K562 (cell line): Measurements from ENCODE around the gene GAPDH. TPM values are rescaled to one million over a fixed set of nuclear protein-coding genes. Genes with fewer than 3 reads are reported as not detected.
"Not testable (repeated sequence)": the region's sequence is repeated elsewhere in the genome, so short reads cannot be mapped to it uniquely, and the experiment has no call there.

Experiments used
- ATAC-seq: fragments of 200-7000 bp; cut with Tn5 transposase; 3 replicates; pipeline ENCODE4 v1.9.1; 2020; ENCODE audit warnings: moderate library complexity
- BruUV-seq: library from RNA; stranded (reverse); fragments of 400-500 nt; replicated peaks from 2 replicates; lab custom pipeline; 2021; lab: Mats Ljungman, UMichigan
- CTCF ChIA-PET: fragments of 300-600 bp; formaldehyde crosslinking; extraction: SDS; loops from one replicate; lab custom pipeline; 2021; ENCODE audit warnings: low intra/inter-chr PET ratio; lab: Yijun Ruan, JAX
- POLR2A ChIA-PET: fragments of 300-600, 350-650 bp; sonication (Branson Sonifier 250); formaldehyde crosslinking; extraction: SDS; loops from one replicate; lab custom pipeline; 2021; ENCODE audit warnings: antibody characterized with exemption, inconsistent platforms; lab: Yijun Ruan, JAX
- DNase-seq, 4 experiments: peaks; one replicate each; pipeline versions ENCODE4 v3.0.0 to v3.0.0-alpha.2; 2011 to 2018; ENCODE audit warnings: low spot score in 3 of 4, mixed read lengths in 3 of 4; ENCODE audit errors: extremely low read depth in 1 of 4
- FAIRE-seq: peaks from 2 replicates; lab custom pipeline; 2011; peaks lifted over from hg19 to GRCh38; lab: Jason Lieb, UNC
- H2AFZ ChIP-seq: 2 replicates; pipeline ENCODE4 v1.6.0; 2011; ENCODE audit warnings: low read depth, low read length, control low read depth, inconsistent platforms
- H3K27ac ChIP-seq: fragments of 200-600 bp; 3 replicates; pipeline ENCODE4 v1.8.0; 2011; ENCODE audit warnings: low read depth, mild to moderate bottlenecking, control low read depth, inconsistent platforms, low read length, moderate library complexity, mixed read lengths; ENCODE audit errors: extremely low read depth
- H3K27me3 ChIP-seq, 2 experiments: fragments of 300-600 bp in 1 of 2; 2 replicates in 1 of 2; 3 replicates in 1 of 2; pipeline versions ENCODE4 v1.6.0 to v1.8.0; 2011; ENCODE audit warnings: inconsistent platforms in 2 of 2, low read length in 2 of 2, mild to moderate bottlenecking in 1 of 2, mixed read lengths in 1 of 2, moderate library complexity in 1 of 2; ENCODE audit not compliant: control insufficient read depth in 2 of 2, insufficient read depth in 2 of 2
- H3K36me3 ChIP-seq: fragments of 300-600 bp; 3 replicates; pipeline ENCODE4 v1.8.0; 2011; ENCODE audit warnings: mild to moderate bottlenecking, low read length, inconsistent platforms; ENCODE audit not compliant: control insufficient read depth, insufficient read depth
- H3K4me1 ChIP-seq, 2 experiments: fragments of 200-600 bp in 1 of 2; replicated peaks in 1 of 2; 2 replicates in 1 of 2; 3 replicates in 1 of 2; pipeline versions ENCODE4 v1.5.1 to v1.8.0; 2011; ENCODE audit warnings: inconsistent platforms in 2 of 2, low read length in 2 of 2, mild to moderate bottlenecking in 1 of 2, mixed read lengths in 1 of 2, moderate library complexity in 1 of 2; ENCODE audit not compliant: control insufficient read depth in 2 of 2, insufficient read depth in 2 of 2
- H3K4me2 ChIP-seq: 2 replicates; pipeline ENCODE4 v1.6.1; 2011; ENCODE audit warnings: low read length, control low read depth, inconsistent platforms, mixed read lengths; ENCODE audit not compliant: insufficient read depth
- H3K4me3 ChIP-seq: fragments of 200-600 bp; sonication (generic), shearing (Covaris generic); 2 replicates; pipeline ENCODE4 v1.5.1; 2016; ENCODE audit warnings: control low read depth, inconsistent platforms
- H3K79me2 ChIP-seq: fragments of 200-600 bp; 3 replicates; pipeline ENCODE4 v1.8.0; 2011; ENCODE audit warnings: low read length, inconsistent platforms; ENCODE audit not compliant: control insufficient read depth, insufficient read depth
- H3K9ac ChIP-seq, 2 experiments: 2 replicates each; pipeline versions ENCODE4 v1.6.0 to v1.6.1; 2011; ENCODE audit warnings: low read depth in 2 of 2, low read length in 2 of 2, control low read depth in 1 of 2, inconsistent platforms in 1 of 2, mild to moderate bottlenecking in 1 of 2, mixed read lengths in 1 of 2; ENCODE audit not compliant: insufficient read depth in 1 of 2
- H3K9me1 ChIP-seq: one replicate; pipeline ENCODE4 v1.6.0; 2011; ENCODE audit warnings: inconsistent platforms, mild to moderate bottlenecking, low read length, moderate library complexity; ENCODE audit not compliant: control insufficient read depth, insufficient read depth
- H3K9me3 ChIP-seq: replicated peaks from 2 replicates; pipeline ENCODE4 v1.5.1; 2011; ENCODE audit warnings: low read depth, low read length, inconsistent platforms; ENCODE audit not compliant: control insufficient read depth, insufficient read depth
- H4K20me1 ChIP-seq: replicated peaks from 2 replicates; pipeline ENCODE4 v1.6.1; 2011; ENCODE audit warnings: low read length, inconsistent platforms, mixed read lengths; ENCODE audit not compliant: control insufficient read depth, insufficient read depth
- ETV1 ChIP-seq: fragments of 450-650 bp; conservative IDR thresholded peaks from 2 replicates; pipeline ENCODE4 v1.6.1; 2016; ENCODE audit warnings: missing genetic modification characterization, control low read depth, low read depth, missing compliant biosample characterization
- HDAC1 ChIP-seq, 2 experiments: fragments of 450-650 bp; IDR thresholded peaks; 2 replicates each; pipeline ENCODE4 v1.6.1; 2016 to 2017; ENCODE audit warnings: inconsistent platforms in 1 of 2, mild to moderate bottlenecking in 1 of 2, moderate library complexity in 1 of 2
- PHF21A ChIP-seq: fragments of 450-650 bp; IDR thresholded peaks from 2 replicates; pipeline ENCODE4 v1.6.1; 2017; ENCODE audit warnings: low read depth, borderline replicate concordance
- XRCC5 ChIP-seq: fragments of 200-400 bp; formaldehyde crosslinking; IDR thresholded peaks from 2 replicates; pipeline ENCODE4 v1.6.1; 2017; ENCODE audit warnings: low read depth, mild to moderate bottlenecking, low read length
- ZBTB40 ChIP-seq, 2 experiments: fragments of 450-650 bp in 1 of 2; sonication (generic) in 1 of 2; formaldehyde crosslinking in 1 of 2; IDR thresholded peaks; 2 replicates each; pipeline versions ENCODE4 v1.7.1 to v1.9.0; 2016 to 2022; ENCODE audit warnings: inconsistent platforms in 1 of 2, mild to moderate bottlenecking in 1 of 2, missing genetic modification reagents in 1 of 2
- WGBS: fragments of 100-300 bp; shearing (Covaris generic); methylation state at CpG from one replicate; pipeline ENCODE4 v1.1.6; 2016; ENCODE audit warnings: low coverage, mixed read lengths; ENCODE audit not compliant: insufficient coverage; ENCODE audit errors: missing lambda C conversion rate; 5-methylcytosine and 5-hydroxymethylcytosine counted together
- in situ Hi-C: fragments of 300-500 bp; cut with MboI; formaldehyde crosslinking; loops from 4 replicates; pipeline ENCODE4 v1.15.0; 2018; ENCODE audit warnings: inconsistent platforms, mixed read lengths
- intact Hi-C: fragments of 100-400 bp; cut with micrococcal nuclease; formaldehyde crosslinking; loops from 2 replicates; pipeline ENCODE4 v1.14.2; 2022
- polyA plus RNA-seq, 8 experiments: library from polyadenylated mRNA; depleted of rRNA in 4 of 8; stranded (reverse) in 5 of 8; unstranded in 3 of 8; fragments of >200 nt; fragmentation: Nextera tagmentation in 2 of 8; fragmentation: Illumina TruSeq in 1 of 8; extraction: Ambion mirVana in 2 of 8; extraction: Trizol in 1 of 8; gene quantifications; 2 replicates each; pipeline versions ENCODE4 v1.2.1 to v1.2.3, GENCODE V29; 2011 to 2014; ENCODE audit warnings: inconsistent platforms in 1 of 8, missing spikeins in 1 of 8
- total RNA-seq, 7 experiments: library from RNA; depleted of rRNA in 6 of 7; stranded (reverse); fragments of >200 nt in 6 of 7; fragmentation: Illumina TruSeq in 2 of 7; extraction: Trizol in 2 of 7; gene quantifications; 2 replicates each; pipeline versions ENCODE4 v1.2.1 to v1.2.3, GENCODE V29; 2011 to 2021; ENCODE audit warnings: low replicate concordance in 1 of 7
- TF ChIP-seq, protein P1 (sequence below), 3 experiments: IDR thresholded peaks in 2 of 3; conservative IDR thresholded peaks in 1 of 3; 2 replicates each; pipeline ENCODE4 v1.5.1; 2011 to 2012; ENCODE audit warnings: low read length in 3 of 3, mild to moderate bottlenecking in 3 of 3, control low read depth in 2 of 3, improper control_type of control experiment in 1 of 3, inconsistent platforms in 1 of 3, low read depth in 1 of 3, mixed read lengths in 1 of 3, moderate library complexity in 1 of 3; ENCODE audit not compliant: insufficient read depth in 2 of 3

Gene GAPDH
- total and polyA plus RNA-seq, 9 of the 15 experiments (the other 6 are each of a cell fraction or from before 2014, with no cell fraction given): 2,206 to 6,793 (median 4,217) TPM

DNA sequence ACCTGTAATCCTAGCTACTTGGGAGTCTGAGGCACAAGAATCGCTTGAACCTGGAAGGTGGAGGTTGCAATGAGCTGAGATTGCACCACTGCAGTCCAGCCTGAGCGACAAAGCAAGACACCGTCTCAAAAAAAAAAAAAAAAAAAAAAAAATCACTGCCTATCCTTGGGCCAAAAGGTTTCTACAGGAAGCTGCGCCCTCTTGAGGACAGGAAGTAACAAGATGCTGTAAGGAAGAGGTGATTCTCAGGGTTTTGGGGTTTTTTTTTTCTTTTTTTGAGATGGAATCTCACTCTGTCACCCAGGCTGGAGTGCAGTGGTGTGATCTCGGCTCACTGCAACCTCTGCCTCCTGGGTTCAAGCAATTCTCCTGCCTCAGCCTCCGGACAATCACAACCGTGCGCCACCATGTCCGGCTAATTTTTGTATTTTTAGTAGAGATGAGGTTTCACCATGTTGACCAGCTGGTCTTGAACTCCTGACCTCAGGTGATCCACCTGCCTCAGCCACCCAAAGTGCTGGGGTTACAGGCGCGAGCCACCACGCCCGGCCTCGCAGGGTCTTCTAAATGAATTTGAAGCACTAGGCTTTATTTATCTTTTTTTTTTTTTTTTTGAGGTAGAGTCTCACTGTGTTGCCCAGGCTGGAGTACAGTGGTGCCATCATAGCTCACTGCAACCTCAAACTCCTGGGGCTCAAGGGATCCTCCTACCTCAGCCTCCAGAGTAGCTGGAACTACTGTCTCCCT is 23.9 kb downstream of the GAPDH start:
- FAIRE-seq: peak; percentile 23
- peak in 1 of 2 experiments; percentile 50; a peak in 1 of 4 replicates for TF ChIP-seq HDAC1 (IDR thresholded peaks at IDR 0.05)
- peak; percentile 95 for TF ChIP-seq PHF21A
- peak; percentile 50; the same call in 1 of the 2 replicates for TF ChIP-seq XRCC5
- TF ChIP-seq, protein P1, sequence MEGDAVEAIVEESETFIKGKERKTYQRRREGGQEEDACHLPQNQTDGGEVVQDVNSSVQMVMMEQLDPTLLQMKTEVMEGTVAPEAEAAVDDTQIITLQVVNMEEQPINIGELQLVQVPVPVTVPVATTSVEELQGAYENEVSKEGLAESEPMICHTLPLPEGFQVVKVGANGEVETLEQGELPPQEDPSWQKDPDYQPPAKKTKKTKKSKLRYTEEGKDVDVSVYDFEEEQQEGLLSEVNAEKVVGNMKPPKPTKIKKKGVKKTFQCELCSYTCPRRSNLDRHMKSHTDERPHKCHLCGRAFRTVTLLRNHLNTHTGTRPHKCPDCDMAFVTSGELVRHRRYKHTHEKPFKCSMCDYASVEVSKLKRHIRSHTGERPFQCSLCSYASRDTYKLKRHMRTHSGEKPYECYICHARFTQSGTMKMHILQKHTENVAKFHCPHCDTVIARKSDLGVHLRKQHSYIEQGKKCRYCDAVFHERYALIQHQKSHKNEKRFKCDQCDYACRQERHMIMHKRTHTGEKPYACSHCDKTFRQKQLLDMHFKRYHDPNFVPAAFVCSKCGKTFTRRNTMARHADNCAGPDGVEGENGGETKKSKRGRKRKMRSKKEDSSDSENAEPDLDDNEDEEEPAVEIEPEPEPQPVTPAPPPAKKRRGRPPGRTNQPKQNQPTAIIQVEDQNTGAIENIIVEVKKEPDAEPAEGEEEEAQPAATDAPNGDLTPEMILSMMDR (IDR thresholded peaks at IDR 0.05 in 2 of 3, conservative IDR thresholded peaks at IDR 0.05 in 1 of 3; ENCODE audit: insufficient read depth in 2 of 3, low read depth in 1 of 3, low read length in 3 of 3): peak; percentile 46 to 64 (median 48); a peak in 4 of 6 replicates
- 0 out of 2 replicates have a peak, but pooled peaks have one; percentile 31 for TF ChIP-seq ETV1 (tag)
- TF ChIP-seq ZBTB40 (IDR thresholded peaks at IDR 0.05): peak; percentile 63
- not testable (repeated sequence) for TF ChIP-seq ZBTB40 (CRISPR knock-in tag; IDR thresholded peaks at IDR 0.05)

More for the DNA sequence above, 23.9 kb downstream of the GAPDH start:
- ATAC-seq (peak; percentile 65), DNase-seq (peak in 2 of 4 experiments; percentile 45 to 76)
- BruUV-seq, H3K79me2 ChIP-seq, H3K9me3 ChIP-seq, in situ Hi-C loops, H3K9me1 ChIP-seq, H3K4me2 ChIP-seq, H2AFZ ChIP-seq, H3K4me3 ChIP-seq, H4K20me1 ChIP-seq, H3K27me3 ChIP-seq, H3K27ac ChIP-seq, H3K9ac ChIP-seq: not testable (repeated sequence)
- ChIA-PET POLR2A (interaction anchor here (1.0 to 1.3 kb wide), 3 partner anchors 12 to 333 kb away, joined by 3 to 4 read pairs (median 4); no protein-coding TSS in a partner anchor), CTCF (interaction anchor here (0.7 kb wide), 1 partner anchor 217 kb away, joined by 3 read pairs; no protein-coding TSS in a partner anchor)
- H3K36me3 ChIP-seq: peaks cover 62% of the 10 kb centered on the region; the same call in 2 of the 3 replicates
- intact Hi-C loops: loop anchor here (10.0 kb wide), 1 partner anchor 267 kb away; the partner anchor contains the start of genes GPR162 and P3H3
- H3K4me1 ChIP-seq: peaks cover 2 to 16% of the 10 kb centered on the region in 2 experiments; a peak in 4 of 5 replicates
- WGBS: 89% methylated on average over 3 of the region's 14 CpGs
